Mesodermal cell (in vitro differentiated cells): ENCODE results near the gene TMEM184C.

Source experiments
- H3K27ac ChIP-seq: 2 replicates; pipeline ENCODE4 v1.7.0; 2013; ENCODE audit warnings: mild to moderate bottlenecking, low read depth, low read length, moderate library complexity; ENCODE audit not compliant: severe bottlenecking
- H3K36me3 ChIP-seq: 2 replicates; pipeline ENCODE4 v1.7.1; 2013; ENCODE audit warnings: mild to moderate bottlenecking, low read length, moderate library complexity; ENCODE audit not compliant: control insufficient read depth, insufficient read depth
- H3K4me1 ChIP-seq: one replicate; pipeline ENCODE4 v1.7.1; 2013; ENCODE audit warnings: mild to moderate bottlenecking, low read length; ENCODE audit not compliant: insufficient read depth, control insufficient read depth, poor library complexity, severe bottlenecking
- H3K4me3 ChIP-seq: 2 replicates; pipeline ENCODE4 v1.7.0; 2013; ENCODE audit warnings: low read length, control low read depth, mild to moderate bottlenecking; ENCODE audit not compliant: insufficient read depth, poor library complexity, severe bottlenecking; ENCODE audit errors: extremely low read depth
- H3K9me3 ChIP-seq: 2 replicates; pipeline ENCODE4 v1.7.1; 2013; ENCODE audit warnings: mild to moderate bottlenecking, low read length, moderate library complexity; ENCODE audit not compliant: control insufficient read depth
- WGBS, 2 experiments: methylation state at CpG; one replicate each; pipeline ENCODE4 v1.1.5; 2013; ENCODE audit warnings: missing lambda C conversion rate in 2 of 2; ENCODE audit not compliant: insufficient coverage in 2 of 2; 5-methylcytosine and 5-hydroxymethylcytosine counted together

The TMEM184C gene

DNA sequence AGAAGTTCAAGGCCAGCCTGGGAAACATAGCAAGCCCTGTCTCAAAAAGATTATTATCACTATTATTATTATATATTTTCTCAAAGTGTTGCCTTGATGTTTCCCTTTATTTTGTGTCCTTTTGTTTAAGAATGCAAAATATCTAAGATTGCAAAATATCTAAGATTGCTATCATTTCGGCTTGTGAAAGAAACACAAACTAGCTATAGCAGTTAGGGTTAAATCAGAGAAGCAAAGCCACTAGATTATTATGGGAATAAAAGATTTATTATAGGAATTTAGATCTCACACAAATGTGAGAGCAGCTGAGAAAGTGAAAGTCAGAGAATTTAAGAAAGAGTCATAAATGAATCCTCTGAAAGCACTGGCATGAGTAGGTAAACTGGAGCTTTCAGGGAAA, 18.0 kb upstream of the TMEM184C start:
- H3K36me3 ChIP-seq, result no peaks in the 10 kb centered on the region
- no peak overlapping the region for H3K27ac ChIP-seq
- no CpG with 5 or more reads among the region's 1 CpG for WGBS, 2 experiments
- peaks cover 12% of the 10 kb centered on the region for H3K4me1 ChIP-seq
- H3K4me3 ChIP-seq, result no peak overlapping the region
- H3K9me3 ChIP-seq, result no peaks in the 10 kb centered on the region

DNA sequence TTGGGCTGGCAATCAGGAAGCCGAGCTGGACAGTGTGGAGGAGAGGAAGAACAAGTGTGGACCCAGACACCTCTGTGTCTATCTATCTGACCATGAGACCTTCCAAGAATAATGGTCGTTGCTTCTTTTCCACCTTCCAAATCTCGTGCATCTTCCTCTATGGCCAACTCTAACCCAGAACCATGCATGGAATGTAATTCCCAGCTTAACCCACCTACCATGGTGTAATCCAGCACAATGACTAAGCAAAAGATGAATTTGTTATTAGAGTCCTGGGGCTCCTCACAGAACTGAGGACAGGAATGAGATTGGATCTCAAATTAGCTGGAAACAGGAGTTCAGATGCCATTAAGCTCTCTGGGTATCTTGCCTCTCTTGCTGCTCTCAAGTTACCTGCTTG, 17.4 kb upstream of the TMEM184C start:
- H3K4me1 ChIP-seq, result peaks cover 12% of the 10 kb centered on the region
- H3K27ac ChIP-seq, result no peak overlapping the region
- no peak overlapping the region for H3K4me3 ChIP-seq
- H3K9me3 ChIP-seq, result no peaks in the 10 kb centered on the region
- WGBS, 2 experiments, result 92 to 100% methylated on average over 1 to 3 of the region's 3 CpGs
- H3K36me3 ChIP-seq, result no peaks in the 10 kb centered on the region

DNA sequence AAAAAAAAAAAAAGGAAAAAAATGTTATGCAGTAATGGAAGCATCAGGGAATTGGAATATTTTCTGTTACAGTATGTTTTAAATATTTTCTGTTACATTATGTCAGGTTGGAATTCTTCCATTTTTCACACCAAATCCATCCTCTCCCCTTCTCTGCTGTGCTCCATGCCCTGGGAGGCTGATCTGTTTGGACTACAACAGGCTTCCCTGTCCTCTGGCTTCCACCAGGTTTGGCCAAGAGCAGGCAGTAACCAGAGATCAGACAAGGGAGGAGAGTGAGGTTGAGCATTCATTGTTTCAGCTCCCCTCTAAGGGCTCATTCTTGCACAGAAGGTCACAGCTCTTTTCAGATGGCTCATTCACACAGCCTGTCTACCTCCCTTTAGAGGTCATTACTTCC, 11.7 kb upstream of the TMEM184C start:
- Histone ChIP-seq H3K4me1 (no peaks in the 10 kb centered on the region), H3K36me3 (no peaks in the 10 kb centered on the region), H3K9me3 (no peaks in the 10 kb centered on the region), H3K4me3 (no peak overlapping the region), H3K27ac (no peak overlapping the region)

- 80 to 92% methylated on average over 1 of the region's 1 CpG for WGBS, 2 experiments
- H3K27ac ChIP-seq, result no peak overlapping the region
- no peaks in the 10 kb centered on the region for H3K36me3 ChIP-seq
- no peaks in the 10 kb centered on the region for H3K4me1 ChIP-seq
- H3K4me3 ChIP-seq, result no peak overlapping the region
- H3K9me3 ChIP-seq, result no peaks in the 10 kb centered on the region
These were observed 9.7 kb upstream of the TMEM184C start for GRCh38 chr4:147607471-147607870.

DNA sequence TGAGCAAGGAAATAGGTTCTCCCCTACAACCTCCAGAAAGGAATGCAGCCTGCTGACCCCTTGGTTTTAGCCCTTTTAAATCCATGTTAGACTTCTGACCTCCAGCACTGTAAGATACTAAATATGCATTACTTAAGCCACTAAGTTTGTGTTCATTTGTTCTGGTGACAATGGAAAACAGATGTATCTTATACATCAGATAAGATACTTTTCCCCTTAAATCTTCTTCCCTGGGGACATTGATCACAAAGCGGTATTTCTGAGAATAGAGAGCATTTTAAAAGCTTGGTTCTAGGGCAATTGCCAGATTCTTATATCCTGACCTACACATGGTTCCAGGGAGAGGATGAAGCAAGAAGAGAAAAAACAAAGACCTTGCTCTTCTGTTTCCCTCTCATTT, 6.5 kb upstream of the TMEM184C start:
- no CpG with 5 or more reads among the region's 1 CpG for WGBS, 2 experiments
- H3K4me1 ChIP-seq, result no peaks in the 10 kb centered on the region
- H3K4me3 ChIP-seq, result no peak overlapping the region
- H3K36me3 ChIP-seq, result no peaks in the 10 kb centered on the region
- no peaks in the 10 kb centered on the region for H3K9me3 ChIP-seq
- H3K27ac ChIP-seq, result no peak overlapping the region

GRCh38 chr4:147616849-147617172, 386 bp upstream of the TMEM184C start:
- Histone ChIP-seq H3K9me3 (no peaks in the 10 kb centered on the region), H3K4me1 (peaks cover 4% of the 10 kb centered on the region), H3K4me3 (peak overlapping the region; percentile 73), H3K36me3 (peaks cover 11% of the 10 kb centered on the region), H3K27ac (no peak overlapping the region)
- 39 to 100% methylated on average over 1 to 4 of the region's 6 CpGs for WGBS, 2 experiments

DNA sequence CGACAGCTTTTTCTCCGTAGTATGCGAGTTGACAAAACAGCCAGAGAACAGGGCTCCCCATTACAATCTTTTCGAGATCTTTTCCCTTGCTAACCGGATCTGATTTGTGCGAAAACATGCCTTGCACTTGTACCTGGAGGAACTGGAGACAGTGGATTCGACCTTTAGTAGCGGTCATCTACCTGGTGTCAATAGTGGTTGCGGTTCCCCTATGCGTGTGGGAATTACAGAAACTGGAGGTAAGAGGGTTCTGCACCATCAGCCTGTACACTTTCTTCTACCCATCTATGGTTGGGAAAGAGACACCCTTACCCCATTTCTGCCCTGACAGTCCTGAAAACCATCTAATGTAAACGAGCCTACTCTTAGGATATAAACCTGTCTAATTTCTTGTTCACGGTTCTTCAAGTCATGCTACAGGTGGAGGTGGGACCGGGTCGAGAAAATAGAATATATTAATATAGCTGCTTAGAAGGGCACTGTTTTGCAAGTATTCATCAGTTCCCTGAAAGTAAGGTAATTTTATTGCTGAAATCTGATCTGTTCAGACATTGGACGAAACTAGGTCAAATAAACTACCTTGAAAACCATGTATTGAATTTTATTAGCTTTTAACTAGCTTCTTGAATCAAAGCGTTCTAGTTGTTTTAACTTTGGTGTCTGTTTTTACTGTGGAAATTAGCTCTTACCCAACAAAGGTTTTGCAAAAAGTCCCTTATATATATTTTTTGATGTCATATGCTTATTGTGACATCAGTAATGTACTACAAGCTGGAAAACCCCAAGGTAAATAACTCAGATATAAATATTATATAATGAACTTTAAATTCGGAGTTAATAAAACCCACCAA, 869 bp downstream of the TMEM184C start:
- Histone ChIP-seq H3K4me1 (peaks cover 4% of the 10 kb centered on the region), H3K36me3 (peaks cover 18% of the 10 kb centered on the region), H3K27ac (no peak overlapping the region), H3K9me3 (no peaks in the 10 kb centered on the region), H3K4me3 (peak overlapping the region; percentile 73)
- WGBS, 2 experiments, result 0% methylated on average over 8 of the region's 17 CpGs

DNA sequence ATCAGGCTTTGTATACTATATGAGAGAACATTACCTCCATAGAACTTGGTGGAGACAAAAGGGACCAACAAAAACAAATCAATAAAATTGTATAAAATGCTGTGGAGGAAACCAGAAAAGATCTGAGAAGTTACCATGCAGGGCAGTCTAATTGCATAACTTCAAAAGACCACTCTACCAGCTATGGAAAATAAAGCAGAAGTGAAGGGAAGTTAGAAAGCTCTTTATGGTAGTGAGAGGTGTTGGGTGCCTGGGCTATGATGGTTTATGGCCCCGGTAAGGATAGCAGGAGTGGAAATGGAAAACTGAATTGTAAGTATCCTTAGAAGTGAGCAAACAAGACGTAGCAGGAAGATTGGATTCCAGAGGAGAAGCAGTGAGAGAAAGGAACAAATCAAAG, 3.1 kb downstream of the TMEM184C start:
- no peak overlapping the region for H3K27ac ChIP-seq
- H3K9me3 ChIP-seq, result no peaks in the 10 kb centered on the region
- WGBS, 2 experiments, result 100% methylated on average over 2 of the region's 2 CpGs
- H3K4me3 ChIP-seq, result no peak overlapping the region
- H3K4me1 ChIP-seq, result peaks cover 4% of the 10 kb centered on the region
- H3K36me3 ChIP-seq, result peaks cover 32% of the 10 kb centered on the region

DNA sequence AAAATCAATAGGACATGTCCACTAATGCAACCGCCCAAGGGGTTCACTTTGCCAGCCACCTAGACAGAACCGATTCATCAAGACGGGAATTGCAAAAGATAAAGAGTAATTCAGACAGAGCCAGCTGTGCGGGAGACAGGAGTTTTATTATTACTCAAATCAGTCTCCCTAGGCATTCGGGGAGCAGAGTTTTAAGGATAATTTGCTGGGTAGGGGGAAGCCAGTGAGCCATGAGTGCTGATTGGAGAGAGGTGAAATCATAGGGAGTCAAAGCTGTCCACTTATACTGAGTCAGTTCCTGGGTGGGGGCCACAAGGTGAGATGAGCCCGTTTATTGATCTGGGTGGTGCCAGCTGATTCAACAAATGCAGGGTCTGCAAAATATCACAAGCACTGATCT, 8.5 kb downstream of the TMEM184C start:
- Histone ChIP-seq H3K27ac (no peak overlapping the region), H3K9me3 (no peaks in the 10 kb centered on the region), H3K4me1 (no peaks in the 10 kb centered on the region), H3K36me3 (peaks cover 59% of the 10 kb centered on the region), H3K4me3 (no peak overlapping the region)
- WGBS, 2 experiments, result 79 to 88% methylated on average over 4 of the region's 6 CpGs

DNA sequence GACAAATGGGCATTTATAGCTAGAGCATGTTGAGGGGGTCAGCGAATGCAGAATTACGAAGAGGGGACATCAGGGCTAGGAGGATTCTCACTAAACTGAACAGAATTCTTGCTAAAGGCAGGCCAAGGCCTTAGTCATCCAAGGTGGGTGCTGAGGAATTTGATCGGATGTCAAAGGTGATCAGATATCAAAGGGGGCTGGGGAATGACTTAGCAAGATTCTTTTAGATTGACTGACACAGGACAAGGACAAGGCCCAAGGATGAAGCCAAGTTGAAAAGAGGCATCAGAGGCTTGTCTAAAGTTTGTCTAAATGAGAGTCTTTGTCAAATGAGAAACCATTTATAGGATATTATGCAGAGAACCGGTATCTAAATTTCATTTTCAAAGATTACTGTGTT, 9.7 kb downstream of the TMEM184C start:
- H3K4me1 ChIP-seq, result no peaks in the 10 kb centered on the region
- H3K4me3 ChIP-seq, result no peak overlapping the region
- H3K9me3 ChIP-seq, result no peaks in the 10 kb centered on the region
- H3K36me3 ChIP-seq, result peaks cover 56% of the 10 kb centered on the region
- WGBS, 2 experiments, result 97 to 100% methylated on average over 3 of the region's 4 CpGs
- H3K27ac ChIP-seq, result no peak overlapping the region

DNA sequence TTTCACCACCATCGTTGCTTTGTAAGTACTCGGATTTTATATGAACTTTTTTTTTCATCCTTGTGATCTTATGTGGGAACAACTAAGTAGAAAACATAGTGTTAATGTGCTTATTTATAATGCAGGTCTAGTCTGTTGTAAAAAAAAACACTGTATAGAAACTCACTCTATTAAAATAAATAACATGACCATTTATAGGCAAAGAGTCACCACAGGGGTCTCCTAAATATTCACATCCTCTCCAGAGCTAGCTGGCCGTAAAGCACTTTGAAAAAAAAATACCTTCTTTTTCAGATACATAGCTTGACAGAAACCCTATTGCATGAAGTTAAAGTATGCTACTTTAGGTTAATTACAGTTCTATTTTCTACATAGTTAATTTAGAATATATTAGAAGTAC, 11.2 kb downstream of the TMEM184C start:
- no CpG with 5 or more reads among the region's 3 CpGs for WGBS, 2 experiments

More for the DNA sequence above, 11.2 kb downstream of the TMEM184C start:
- peaks cover 57% of the 10 kb centered on the region for H3K36me3 ChIP-seq
- no peak overlapping the region for H3K4me3 ChIP-seq
- no peaks in the 10 kb centered on the region for H3K9me3 ChIP-seq
- no peak overlapping the region for H3K27ac ChIP-seq
- no peaks in the 10 kb centered on the region for H3K4me1 ChIP-seq
